GM19395 (cell line): Measurements from ENCODE around the gene CHRNA10.

ENCODE experiments used
- ATAC-seq: cut with Tn5 transposase; IDR thresholded peaks from one replicate; pipeline ENCODE4 v1.9.1; 2021; ENCODE audit warnings: mild to moderate bottlenecking, moderate library complexity; ENCODE audit not compliant: unreplicated experiment

CHRNA10 gene

DNA sequence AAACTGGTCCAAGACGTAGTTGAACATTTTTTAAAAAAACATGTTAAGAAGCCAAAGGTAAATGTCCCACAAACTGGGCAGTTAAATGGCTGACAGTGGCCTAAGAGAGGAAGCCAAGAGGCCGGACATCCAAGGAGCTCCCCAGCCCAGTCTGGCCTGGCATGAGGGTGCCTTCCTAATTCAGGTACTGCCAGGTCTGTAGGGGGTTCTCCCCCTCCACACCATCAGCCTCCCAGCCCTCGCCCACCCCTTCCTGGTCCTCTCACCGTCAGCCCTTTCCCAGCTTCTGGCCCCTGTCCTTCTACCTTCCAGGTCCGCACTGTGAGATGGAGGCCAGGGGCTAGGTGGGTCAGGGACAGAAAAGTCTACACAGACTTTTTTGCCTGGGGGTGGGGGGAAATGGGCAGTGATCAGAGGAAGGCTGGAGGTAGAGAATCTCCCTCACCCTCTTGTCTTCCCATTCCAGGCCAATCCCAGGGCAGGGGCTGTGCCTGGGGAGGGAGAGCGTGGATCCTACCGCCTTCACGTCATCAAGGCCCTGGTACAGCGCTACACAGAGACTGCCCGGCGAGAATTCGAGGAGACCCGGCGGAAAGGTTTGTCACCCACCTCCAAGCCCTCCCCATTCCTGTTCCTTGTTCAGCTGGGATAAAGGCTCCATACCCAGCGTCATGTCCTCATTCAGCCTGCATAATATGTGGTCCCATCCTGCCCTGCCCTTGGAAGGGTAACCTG, 35.4 kb downstream of the CHRNA10 start:
- ATAC-seq, result no peak

- no peak for ATAC-seq
Measured at GRCh38 chr11:3632070-3632660, 39.0 kb downstream of the CHRNA10 start.

DNA sequence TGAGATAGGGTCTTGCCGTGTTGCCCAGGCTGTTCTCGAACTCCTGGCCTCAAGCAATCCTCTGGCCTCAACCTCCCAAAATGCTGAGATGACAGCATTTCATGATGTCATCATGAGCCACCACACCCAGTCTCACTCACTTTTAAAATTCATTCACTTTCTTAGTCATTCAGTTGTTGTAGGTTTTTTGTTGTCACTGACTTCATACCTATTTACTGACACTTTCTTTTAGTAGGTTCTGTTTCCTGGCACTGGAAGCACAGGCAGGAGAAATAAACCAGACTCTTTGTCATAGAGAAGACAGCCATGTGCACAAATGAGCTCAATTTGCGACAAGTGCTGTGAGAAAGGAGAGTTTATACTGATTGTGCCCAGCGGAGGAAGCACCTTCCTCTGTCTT, 39.9 kb downstream of the CHRNA10 start:
- ATAC-seq, result no peak

GRCh38 chr11:3627291-3627690, 43.9 kb downstream of the CHRNA10 start:
- ATAC-seq, result no peak

GRCh38 chr11:3626250-3626960, 44.8 kb downstream of the CHRNA10 start:
- no peak for ATAC-seq

- ATAC-seq, result no peak
Measured at GRCh38 chr11:3623767-3624458, 47.3 kb downstream of the CHRNA10 start.

DNA sequence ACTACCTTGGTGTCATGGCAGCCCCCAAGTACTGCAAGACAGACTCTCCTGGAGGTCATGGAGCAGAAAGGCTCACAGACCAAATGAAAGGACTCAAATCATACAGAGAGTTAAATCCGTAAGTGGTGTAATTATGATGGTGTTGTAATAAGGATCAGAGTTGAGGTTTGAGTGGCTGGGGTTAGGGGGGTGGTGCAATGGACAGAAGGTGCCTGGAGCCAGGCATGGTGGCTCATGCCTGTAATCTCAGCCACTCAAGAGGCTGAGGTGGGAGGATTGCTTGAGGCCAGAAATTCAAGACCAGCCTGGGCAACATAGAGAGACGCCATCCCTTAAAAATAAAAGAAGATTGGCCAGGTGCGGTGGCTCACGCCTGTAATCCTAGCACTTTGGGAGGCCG, 48.1 kb downstream of the CHRNA10 start:
- ATAC-seq, result no peak

DNA sequence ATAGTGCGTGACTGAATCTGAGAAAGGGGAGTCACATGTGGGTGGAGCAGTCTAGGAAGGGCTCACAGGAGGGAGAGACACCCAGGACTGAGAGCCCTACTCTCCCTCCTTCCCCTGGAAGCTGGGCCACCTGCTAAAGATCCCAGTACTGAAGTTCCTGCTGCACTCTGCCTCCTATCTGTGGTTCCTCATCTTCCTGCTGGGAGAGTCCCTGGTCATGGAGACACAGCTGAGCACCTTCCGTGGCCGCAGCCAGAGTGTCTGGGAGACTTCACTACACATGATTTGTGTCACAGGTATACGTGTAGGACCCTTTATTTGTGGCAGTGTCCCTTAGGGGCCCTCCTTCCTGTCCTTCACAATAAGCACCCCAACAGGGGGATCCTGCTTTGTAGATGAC, 48.7 kb downstream of the CHRNA10 start:
- no peak for ATAC-seq

GRCh38 chr11:3617990-3618389, 53.2 kb downstream of the CHRNA10 start:
- ATAC-seq, result no peak

- no peak for ATAC-seq
Measured at GRCh38 chr11:3616721-3617460, 54.3 kb downstream of the CHRNA10 start.

DNA sequence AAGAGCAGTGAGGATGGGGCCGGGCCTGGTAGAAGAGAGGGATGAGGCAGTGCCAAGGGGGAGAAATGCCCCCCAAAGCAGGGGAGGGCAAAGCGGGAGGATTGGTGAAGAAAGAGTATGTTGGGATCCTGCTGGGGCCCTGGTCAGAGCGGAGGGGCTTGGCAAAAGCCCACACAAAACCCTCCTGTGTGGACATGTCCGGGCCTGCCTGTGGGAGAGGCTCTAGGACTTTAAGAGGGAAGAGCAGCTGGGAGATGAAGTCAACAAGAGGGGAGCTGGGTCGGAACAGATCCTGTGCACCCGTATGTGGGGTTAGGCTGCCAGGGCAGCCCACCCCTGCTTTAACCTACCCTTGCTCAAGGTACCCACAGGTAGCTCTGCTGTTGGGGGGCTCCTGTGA, 55.2 kb downstream of the CHRNA10 start:
- ATAC-seq, result no peak
